NK-92 treated with Interleukin-12 subunit alpha and Interleukin-12 subunit beta, amount 100 ng/mL, for 24 hours (cell line): Measurements from ENCODE around the gene MMP10.

ENCODE experiments used
- DNase-seq: peaks from one replicate; lab custom pipeline; 2025; lab: John Stamatoyannopoulos, UW

Gene MMP10

GRCh38 chr11:102729849-102730815 lies 50.3 kb downstream of the MMP10 start:
- DNase-seq = no peak

GRCh38 chr11:102727890-102728289 lies 52.5 kb downstream of the MMP10 start:
- no peak for DNase-seq

GRCh38 chr11:102724904-102725500 lies 55.4 kb downstream of the MMP10 start, which contains the start of gene MMP8:
TSS of gene MMP8 (minus strand) at chr11:102724954. CDS start at chr11:102724855, 99 bp downstream.
- DNase-seq = no peak

- no peak for DNase-seq
Observed at GRCh38 chr11:102722821-102723220, 57.6 kb downstream of the MMP10 start.
